GM06990 (cell line): ENCODE data around the gene ANKLE2.

Experiments
- DNase-seq: peaks from one replicate; pipeline ENCODE4 v3.0.0-alpha.2; 2011; ENCODE audit not compliant: insufficient read length; ENCODE audit errors: extremely low read depth
- H3K27me3 ChIP-seq: replicated peaks from 2 replicates; pipeline ENCODE4 v1.6.0; 2011; ENCODE audit warnings: low read length; ENCODE audit not compliant: control insufficient read depth, insufficient read depth
- H3K36me3 ChIP-seq: 2 replicates; pipeline ENCODE4 v1.5.1; 2011; ENCODE audit warnings: low read length; ENCODE audit not compliant: control insufficient read depth, insufficient read depth
- H3K4me3 ChIP-seq: replicated peaks from 2 replicates; pipeline ENCODE4 v1.5.1; 2011; ENCODE audit warnings: low read depth, mild to moderate bottlenecking, control low read depth, low read length
- TF ChIP-seq, protein P1 (sequence below): IDR thresholded peaks from 2 replicates; pipeline ENCODE4 v1.5.1; 2011; ENCODE audit warnings: low read length, control low read depth, mild to moderate bottlenecking, inconsistent platforms; ENCODE audit not compliant: insufficient read depth, poor library complexity, severe bottlenecking

Gene ANKLE2

DNA sequence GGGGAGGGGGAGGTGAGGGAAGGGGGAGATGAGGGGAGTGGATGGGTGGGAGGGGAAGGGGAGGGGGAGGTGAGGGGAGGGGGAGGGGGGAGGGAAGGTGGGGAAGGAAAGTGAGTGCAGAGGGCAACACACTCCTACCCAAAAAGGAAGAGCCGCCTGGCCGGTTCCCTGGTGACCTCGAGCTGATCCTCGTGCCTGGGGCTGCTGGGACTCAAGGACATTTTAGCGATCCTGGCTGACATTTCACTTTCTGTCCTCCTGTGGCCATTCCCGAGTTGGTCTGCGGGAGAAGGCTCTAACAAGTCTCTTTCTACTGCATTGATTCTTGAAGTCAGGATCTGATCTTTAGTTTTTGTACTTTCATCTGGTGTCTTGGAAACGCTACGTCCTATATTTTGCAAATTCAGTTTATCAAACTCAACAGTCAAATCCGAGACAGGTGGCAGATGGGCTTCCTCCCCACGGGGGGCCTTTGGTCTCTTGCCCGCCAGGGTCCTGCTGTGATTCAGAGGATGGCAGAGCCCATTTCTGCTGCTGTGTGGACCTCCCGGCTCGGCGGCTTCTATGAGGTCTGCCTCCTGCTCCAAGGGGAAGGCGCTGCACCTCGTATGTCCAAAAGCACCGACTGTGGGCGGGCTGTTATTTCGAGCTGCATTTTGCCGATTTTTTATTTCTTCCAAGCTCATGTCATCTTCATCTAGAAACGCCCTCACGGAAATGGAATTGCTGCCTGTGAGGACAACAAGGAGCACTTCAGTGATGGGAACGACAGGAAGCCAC lies 31.9 kb downstream of the ANKLE2 start:
- no peak for DNase-seq
- no peaks in the 10 kb centered on the region for H3K27me3 ChIP-seq
- H3K36me3 ChIP-seq, result peaks cover 50% of the 10 kb centered on the region
- TF ChIP-seq, protein P1, sequence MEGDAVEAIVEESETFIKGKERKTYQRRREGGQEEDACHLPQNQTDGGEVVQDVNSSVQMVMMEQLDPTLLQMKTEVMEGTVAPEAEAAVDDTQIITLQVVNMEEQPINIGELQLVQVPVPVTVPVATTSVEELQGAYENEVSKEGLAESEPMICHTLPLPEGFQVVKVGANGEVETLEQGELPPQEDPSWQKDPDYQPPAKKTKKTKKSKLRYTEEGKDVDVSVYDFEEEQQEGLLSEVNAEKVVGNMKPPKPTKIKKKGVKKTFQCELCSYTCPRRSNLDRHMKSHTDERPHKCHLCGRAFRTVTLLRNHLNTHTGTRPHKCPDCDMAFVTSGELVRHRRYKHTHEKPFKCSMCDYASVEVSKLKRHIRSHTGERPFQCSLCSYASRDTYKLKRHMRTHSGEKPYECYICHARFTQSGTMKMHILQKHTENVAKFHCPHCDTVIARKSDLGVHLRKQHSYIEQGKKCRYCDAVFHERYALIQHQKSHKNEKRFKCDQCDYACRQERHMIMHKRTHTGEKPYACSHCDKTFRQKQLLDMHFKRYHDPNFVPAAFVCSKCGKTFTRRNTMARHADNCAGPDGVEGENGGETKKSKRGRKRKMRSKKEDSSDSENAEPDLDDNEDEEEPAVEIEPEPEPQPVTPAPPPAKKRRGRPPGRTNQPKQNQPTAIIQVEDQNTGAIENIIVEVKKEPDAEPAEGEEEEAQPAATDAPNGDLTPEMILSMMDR, result no peak
- no peak overlapping the region for H3K4me3 ChIP-seq

DNA sequence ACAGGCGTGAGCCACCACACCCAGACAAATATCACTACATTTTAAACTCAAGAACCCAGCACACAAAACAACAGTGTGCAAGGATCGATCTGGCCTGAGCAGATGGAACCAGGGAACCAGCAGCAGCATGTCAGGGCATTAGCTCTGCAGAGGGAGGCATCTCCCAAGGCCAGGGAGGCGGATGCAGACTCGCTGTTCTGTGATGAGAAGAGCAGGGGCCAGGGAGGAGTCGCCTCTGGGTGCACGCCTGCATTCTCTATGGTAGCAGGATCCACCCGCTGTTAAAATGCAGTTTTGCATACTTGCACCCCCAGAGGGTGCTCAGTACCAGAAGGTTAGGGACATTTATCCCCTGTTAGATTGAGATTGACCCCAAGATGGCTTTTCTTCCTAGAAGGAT lies 33.1 kb downstream of the ANKLE2 start:
- DNase-seq, result no peak
- Histone ChIP-seq H3K27me3 (no peaks in the 10 kb centered on the region), H3K4me3 (no peak overlapping the region), H3K36me3 (peaks cover 55% of the 10 kb centered on the region)
- TF ChIP-seq, protein P1, result no peak

DNA sequence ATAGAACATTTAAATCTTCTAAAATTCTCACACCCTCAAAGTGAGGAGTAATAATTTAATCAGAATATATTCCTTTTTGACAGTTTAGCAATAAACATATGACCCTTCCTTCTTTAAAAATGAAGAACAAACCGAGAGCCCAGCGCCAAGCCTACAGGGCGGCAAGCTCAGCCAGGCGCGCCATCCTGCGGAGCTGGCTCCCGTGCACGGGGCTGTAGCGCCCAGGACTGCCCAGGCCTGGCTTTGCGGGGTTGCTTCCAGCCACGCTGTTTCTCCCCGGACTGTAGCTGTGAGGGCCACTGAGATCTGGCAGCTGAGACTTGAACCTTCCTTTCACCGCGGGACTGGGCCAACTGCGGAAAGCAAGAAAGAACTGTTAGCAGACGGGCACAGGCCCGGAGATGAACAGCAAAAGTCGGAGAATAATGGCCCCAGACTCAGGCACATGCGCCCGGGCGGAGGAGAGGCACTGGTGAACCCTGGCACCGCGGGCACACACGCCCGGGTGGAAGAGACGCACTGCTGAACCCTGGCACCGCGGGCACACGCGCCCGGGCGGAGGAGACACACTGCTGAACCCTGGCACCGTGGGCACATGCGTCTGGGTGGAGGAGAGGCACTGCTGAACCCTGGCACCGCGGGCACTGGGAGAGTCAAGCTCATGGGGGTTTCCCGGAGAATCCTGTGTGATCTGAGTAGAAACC lies 34.4 kb downstream of the ANKLE2 start:
- H3K27me3 ChIP-seq, result no peaks in the 10 kb centered on the region
- no peak for DNase-seq
- TF ChIP-seq, protein P1, result no peak
- peaks cover 52% of the 10 kb centered on the region for H3K36me3 ChIP-seq
- H3K4me3 ChIP-seq, result no peak overlapping the region

DNA sequence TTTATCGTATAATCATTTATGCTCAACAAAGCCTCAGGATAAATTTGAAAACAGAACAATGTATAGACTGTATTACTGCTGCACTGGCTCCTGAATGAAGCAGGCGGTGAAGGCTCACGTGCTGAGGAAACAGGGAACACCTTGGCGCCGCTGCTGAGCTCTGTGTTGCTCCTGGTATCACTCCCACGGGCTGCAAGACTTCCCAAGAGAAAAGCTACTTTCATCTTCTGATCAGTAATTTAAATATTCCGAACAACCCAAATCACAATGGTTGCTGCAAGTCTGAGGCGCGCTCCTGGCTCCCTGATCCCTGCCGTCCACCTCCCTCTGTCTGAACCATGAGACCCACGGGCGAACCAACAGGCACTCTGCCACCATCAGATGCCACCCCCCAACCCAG lies 35.2 kb downstream of the ANKLE2 start:
- DNase-seq, result no peak
- peaks cover 47% of the 10 kb centered on the region for H3K36me3 ChIP-seq
- no peak overlapping the region for H3K4me3 ChIP-seq
- no peaks in the 10 kb centered on the region for H3K27me3 ChIP-seq
- TF ChIP-seq, protein P1, result no peak

DNA sequence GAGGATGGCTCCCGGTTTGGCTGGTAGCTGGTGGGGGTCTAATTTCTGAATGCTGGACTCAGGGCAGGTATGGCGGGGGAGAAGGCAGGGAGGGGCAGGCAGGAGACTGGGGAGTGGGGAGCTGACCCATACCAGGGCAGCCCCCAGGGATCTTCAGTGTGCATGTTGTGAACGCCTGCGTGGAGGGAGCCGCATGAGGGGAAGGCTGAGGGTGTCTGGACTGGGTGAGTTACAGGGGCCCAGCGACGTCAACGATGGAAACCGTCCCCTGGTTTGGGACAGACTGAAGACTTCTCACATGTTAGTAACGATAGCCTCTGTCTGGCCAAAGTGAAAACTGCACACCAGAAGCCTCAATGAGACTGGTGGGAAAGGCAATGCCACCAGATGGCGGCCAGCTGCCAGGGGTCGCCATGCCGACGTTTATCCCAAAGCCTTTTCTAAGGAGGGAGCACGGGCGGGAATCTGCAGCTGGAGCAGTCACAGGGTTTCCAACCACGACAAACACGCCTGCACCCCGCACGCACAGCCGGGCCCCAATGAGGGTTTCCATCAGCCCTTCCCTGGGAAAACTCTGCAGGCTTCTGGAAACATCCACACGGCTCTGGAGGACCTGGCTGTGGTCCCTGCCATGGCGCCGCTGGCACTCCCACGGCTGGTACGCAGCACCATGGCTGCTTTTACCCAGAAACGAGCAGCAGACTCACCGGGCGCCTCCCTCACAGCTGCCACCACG lies 37.0 kb downstream of the ANKLE2 start:
- Histone ChIP-seq H3K36me3 (peaks cover 45% of the 10 kb centered on the region), H3K27me3 (no peaks in the 10 kb centered on the region), H3K4me3 (no peak overlapping the region)
- TF ChIP-seq, protein P1, result no peak
- no peak for DNase-seq
